ENCODE measurements around the gene DHRSX.

DNA sequence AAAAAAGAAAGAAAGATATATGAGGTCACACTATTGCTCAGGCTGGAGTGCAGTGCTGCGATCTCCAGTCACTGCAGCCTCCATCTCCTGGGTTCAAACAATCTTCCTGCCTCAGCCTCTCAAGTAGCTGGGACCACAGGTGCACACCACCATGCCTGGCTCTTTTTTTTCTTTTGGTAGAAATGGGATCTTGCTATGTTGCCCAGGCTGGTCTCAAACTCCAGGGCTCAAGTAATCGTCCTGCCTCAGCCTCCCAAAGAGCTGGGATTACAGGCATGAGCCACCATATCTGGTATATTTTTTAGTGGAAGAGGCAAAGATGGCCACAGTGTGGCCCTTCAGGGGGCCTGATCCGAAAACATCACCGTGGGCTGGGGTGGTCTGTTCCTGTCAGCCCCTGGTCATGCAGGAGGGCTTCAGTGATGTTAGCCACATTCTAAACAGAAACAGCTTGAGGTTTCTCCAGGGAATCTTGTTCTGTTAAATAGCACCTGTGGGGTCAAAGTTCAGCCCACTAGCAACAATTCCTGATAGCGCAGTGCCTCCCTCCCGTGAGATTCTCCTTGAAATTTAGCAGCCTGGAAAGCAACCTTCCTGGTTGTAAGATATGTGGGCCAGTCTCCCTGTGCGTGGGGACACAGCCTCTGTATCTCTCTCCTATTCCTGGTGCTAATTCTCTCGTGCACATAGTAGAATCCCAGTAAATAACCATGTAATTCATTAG, 7.3 kb upstream of the DHRSX start:
- TF ChIP-seq CTCF (IDR thresholded peaks at IDR 0.05) (no peak), POLR2A (IDR thresholded peaks at IDR 0.05) (no peak)

Data from testis (tissue), 2 donors.